Activated effector memory CD4-positive, alpha-beta T cell treated with anti-CD3 and anti-CD28 coated beads, Interleukin-2, amount 50 U/mL, for 16 hours (primary cell): Measurements from ENCODE around the gene DGKI.

Experiments
- DNase-seq: peaks from one replicate; pipeline ENCODE4 v3.0.0-alpha.2; 2020

DGKI gene

GRCh38 chr7:137399827-137400823 is 446.6 kb downstream of the DGKI start:
- no peak for DNase-seq

DNA sequence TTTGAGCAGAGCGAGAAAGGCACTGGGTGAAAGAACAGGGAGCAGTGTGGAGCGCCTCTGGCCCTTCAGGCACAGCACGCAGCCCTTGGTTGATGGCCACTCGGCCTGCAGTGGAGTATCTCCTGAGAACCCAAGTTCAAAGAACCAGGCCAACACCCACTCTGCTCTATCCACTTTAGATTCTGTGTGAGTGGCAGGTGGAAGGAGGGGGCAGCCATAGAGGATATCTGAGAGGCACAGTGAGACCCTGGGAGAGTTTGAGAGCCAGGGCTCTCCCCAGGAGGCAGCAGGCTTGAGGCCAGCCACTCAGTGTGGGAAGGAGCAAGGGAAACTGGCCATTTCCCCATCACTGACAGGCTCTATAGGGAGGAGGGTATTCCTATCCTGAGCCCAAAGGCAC is 450.7 kb downstream of the DGKI start:
- DNase-seq = no peak

DNA sequence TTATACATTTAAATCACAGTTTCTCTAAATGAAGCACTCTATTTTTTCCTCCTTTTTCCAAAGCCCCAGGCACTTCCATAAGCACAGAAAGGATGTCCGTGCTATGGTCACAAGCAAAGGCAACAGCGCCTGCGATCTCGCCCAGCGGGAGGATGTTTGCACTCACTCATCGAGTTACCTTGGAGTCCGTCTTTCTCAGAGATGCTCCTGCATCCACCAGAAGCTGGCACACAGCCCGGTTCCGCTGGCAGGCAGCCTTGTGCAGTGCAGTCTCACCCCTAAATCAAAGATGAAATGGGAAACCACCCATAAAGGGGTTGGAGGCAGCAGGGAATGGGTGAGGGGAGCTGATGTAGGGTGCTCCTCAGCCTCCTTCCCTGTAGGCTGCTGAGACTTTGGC is 451.4 kb downstream of the DGKI start:
- no peak for DNase-seq

DNA sequence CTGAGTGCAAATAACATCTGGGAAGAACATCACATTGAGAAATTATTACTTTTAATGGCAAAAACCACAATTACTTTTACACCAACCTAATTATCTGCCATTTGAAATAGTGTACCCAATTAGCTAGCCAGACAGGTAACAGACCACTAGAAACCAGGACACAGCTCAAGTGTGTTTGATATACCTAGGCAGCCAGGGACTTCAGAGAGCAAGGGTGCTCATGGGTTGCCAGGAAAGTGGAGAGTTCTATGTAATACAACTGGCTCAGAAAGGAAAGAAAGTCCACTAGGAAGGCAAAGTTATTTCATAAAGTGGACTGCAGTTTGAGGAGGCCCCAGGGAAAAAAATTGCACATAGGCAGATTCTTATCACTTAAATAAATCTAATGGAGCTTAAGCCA is 453.2 kb downstream of the DGKI start:
- DNase-seq = no peak

GRCh38 chr7:137390076-137390475 is 456.7 kb downstream of the DGKI start:
- no peak for DNase-seq

DNA sequence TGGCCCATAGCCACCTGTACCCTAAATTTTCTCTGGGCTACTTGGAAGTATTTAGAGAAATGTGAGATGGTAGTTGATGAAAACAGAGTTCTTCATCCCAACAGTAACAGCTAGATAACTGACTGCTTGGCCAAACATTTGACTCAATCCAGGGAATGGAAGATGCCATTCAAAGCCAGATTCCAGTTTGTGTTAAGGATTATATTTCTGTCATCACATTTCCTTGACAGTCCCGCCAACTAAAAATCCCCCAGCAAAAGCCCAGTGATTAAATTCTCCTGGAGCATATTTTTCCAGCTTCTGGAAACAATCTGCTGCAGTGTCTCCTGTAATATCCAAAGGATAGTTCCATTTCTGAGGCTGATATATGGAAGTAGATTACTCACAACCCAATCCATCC is 457.9 kb downstream of the DGKI start:
- DNase-seq = no peak

GRCh38 chr7:137386966-137387365 is 459.8 kb downstream of the DGKI start:
- DNase-seq = no peak

- DNase-seq = no peak
Measured at GRCh38 chr7:137381045-137381444, 465.7 kb downstream of the DGKI start.

DNA sequence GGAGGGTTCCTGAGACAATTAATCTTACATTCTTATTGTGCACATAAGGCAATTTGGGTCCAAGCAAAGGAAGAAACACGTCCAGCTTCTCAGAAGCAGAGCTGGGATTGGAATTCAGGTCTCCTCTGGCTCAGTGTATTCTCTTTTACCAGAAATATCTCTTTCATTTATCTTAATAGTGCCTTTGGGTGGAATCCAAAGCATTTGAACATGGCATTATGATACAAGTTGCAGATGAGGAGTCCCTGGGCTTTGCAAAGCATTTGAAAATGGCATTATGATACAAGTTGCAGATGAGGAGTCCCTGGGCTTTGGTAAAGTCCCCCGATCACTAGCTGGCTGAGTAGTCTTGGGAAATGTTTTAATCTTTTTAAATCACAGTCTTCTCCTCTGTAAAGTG is 473.3 kb downstream of the DGKI start:
- DNase-seq = no peak

- DNase-seq = no peak
Measured at GRCh38 chr7:137371616-137372015, 475.2 kb downstream of the DGKI start.

- no peak for DNase-seq
Measured at GRCh38 chr7:137366995-137367394, 479.8 kb downstream of the DGKI start.

GRCh38 chr7:137363683-137364082 is 483.1 kb downstream of the DGKI start:
- no peak for DNase-seq

- no peak for DNase-seq
Measured at GRCh38 chr7:137360087-137360679, 486.6 kb downstream of the DGKI start.

DNA sequence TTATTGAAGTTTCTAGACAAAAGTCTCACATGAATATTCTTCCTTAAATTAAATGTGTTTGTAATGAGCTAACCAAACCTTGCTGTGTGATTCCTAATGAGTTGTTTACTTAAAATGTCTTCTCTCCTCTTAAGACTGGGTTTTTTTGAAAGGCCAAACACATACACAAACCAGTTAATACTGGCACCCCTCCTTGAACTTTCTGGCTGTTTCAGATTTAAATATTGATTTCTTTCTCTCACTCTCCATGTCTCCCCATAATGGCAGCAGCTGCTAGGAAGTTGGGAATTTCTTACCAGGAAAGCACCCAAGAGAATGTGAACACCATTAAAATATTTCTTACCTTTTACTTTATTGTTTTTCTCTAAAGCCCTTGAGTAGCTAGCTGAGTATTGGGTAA is 491.8 kb downstream of the DGKI start:
- no peak for DNase-seq

DNA sequence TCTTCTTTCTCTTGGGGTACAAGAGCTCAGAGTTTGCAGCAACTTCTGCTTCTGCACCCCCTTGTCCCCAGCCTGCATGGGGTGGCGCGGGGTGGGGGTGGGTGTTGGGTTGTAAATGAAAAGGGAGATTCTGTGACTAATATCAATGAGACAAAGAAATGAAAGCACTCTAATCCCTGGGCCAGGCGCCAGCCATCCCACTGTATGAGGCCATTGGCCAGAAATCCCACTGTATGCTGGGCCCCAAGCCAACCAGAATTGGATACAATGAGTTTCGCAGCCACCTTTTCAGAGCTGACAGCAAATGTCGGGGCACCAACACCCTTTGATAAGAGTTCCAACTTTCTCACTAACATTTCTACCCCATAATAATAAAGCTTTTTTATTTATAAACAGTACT is 492.4 kb downstream of the DGKI start:
- no peak for DNase-seq

DNA sequence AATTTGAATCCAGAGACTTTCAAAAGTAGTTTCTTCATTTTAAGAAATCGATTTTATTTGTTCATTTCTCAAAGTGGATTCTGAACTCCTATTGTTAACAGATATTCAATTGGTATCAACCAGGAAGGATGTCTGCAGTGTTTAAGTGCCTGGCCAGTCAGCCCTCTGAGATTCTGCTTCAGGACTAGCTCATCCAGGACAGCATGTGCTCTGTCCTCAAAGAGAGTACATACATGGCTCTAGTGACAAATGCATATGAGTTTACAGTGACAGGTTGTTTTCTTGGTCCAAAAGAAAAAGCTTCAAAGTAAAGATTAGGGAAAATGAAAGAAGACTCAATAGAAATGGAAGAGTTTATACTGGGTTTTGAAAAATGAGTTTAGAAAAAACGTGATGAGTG is 494.8 kb downstream of the DGKI start:
- no peak for DNase-seq

GRCh38 chr7:137345799-137346449 is 500.9 kb downstream of the DGKI start:
- DNase-seq = no peak

DNA sequence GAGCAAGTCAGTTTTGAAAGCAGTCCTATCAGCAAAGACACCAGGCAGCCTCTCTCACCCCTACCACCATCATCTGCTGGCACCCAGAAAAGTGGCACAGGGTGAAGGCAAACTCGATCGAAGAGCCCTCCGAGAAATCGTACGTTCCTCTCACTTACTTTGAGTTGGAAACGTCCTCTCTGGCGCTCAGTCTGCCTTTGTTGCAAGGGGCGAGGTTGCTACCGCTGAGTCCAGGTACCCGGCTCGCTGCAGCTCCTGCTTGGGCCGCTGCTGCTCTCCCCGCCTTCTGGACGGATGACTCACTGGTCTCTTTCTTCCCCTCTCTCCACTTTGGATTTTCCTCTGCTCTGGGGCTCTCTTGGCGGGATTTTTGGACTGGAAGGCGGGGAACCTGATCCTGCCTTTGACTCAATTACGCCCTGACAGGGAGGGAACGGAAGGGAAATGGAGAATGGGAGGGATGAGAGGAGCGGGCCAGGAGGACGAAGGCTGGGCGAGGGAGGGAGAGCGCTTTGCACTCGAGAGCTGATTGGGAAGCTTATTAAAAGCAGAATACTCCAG is 503.4 kb downstream of the DGKI start, which contains the start of gene PTN:
Gene PTN, minus strand, starts transcription at position 453 of the 561 bp plus-strand sequence. CDS start 88,760 bp downstream, outside the sequence.
- no peak for DNase-seq

DNA sequence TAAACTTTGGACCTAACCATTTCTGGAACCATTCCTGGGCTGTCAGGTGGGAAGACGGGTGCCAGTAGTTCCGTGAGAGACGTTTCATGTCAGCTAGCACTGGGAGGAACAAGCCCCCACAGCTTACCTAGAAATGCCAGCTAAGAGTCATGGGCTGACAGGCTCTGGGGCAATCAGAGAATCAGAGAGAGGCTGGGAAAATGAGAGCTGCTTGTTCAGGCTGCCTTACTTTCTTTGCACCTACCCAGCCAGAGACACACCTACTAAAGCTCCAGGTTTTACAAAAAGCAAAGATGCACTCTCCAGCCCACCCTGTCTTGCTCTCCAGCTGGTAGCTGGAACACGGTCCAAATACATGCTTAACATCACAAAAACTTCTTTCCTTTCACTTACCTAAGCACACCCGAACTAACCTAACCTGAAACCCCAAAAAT is 503.9 kb downstream of the DGKI start:
- no peak for DNase-seq

- DNase-seq = no peak
Measured at GRCh38 chr7:137342265-137342664, 504.5 kb downstream of the DGKI start.

- no peak for DNase-seq
Measured at GRCh38 chr7:137337902-137338301, 508.9 kb downstream of the DGKI start.

GRCh38 chr7:137335814-137336213 is 511.0 kb downstream of the DGKI start:
- no peak for DNase-seq

- DNase-seq = no peak
Measured at GRCh38 chr7:137331378-137331777, 515.4 kb downstream of the DGKI start.
